Skin of body (tissue), 2 donors: Measurements from ENCODE around the gene EVA1B. TPM values are rescaled to one million over a fixed set of nuclear protein-coding genes. Genes with fewer than 3 reads are reported as not detected.

Experiments
- DNase-seq: peaks from one replicate; lab custom pipeline; 2025; lab: John Stamatoyannopoulos, UW
- total RNA-seq: library from RNA; depleted of rRNA; stranded (reverse); fragments of >200 nt; gene quantifications from one replicate; pipeline ENCODE4 v1.2.3, GENCODE V29; 2014

EVA1B gene
- total RNA-seq, 1 donor from 2014 or later = 26.4 TPM

GRCh38 chr1:36346741-36347370 is 23.4 kb upstream of the EVA1B start:
- DNase-seq = no peak

DNA sequence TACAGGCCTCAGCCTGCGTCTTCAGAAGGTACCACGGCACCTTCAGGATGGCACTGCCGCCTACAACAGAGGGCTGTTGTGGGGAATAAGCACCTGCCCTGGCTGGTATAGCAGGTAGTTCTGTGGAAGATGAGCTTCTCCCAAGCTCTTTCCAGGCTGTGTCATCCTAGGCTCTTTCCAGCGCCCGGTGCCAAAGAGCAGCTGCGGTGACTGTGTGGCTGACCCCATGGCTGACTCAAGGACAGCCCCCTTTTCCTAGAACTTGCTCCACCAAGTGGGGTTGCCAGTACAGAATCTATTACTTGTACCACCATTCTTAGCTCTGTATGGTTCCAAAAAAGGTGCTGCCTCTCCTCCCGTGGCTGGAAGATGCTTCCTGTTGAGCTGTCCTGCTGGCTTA is 21.9 kb upstream of the EVA1B start:
- no peak for DNase-seq

- no peak for DNase-seq
Measured at GRCh38 chr1:36344395-36344680, 20.9 kb upstream of the EVA1B start.

GRCh38 chr1:36343651-36344394 is 20.4 kb upstream of the EVA1B start:
- DNase-seq = no peak

DNA sequence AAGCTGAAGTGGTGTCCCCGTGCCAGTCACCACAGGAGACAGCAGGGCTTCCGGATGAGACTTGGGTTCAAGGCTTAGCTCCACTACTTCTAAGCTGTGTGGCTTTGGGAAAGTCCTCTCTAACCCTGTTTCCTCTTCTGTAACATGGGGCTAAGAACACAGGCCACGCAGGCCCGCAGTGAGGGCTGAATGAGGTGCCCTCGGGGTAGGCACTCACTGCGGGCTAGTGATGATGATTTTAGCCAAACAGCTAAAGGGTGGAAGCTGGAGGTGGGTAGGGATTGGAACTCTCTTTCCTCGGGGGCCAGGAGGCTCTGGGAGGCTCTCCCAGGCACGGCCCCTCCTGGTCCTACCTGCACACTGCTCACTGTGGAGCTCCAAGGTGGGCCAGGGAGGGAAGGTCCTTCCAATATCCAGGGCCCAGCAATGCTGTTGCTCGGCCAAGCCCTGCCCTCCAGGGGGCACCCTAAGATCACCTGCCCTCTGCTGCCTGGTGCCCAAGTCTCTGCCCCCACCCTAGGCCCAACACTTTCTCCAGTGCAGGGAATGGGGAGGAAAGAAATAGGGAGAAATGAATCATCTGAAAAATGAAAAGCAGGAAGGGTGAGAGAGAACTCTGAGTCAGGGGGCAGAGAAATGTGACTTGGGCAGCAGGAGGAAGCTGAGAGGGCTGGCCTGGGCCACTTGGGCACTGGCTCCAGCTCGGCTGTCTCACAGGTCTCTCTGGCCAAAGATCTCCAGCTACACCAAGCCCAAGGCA is 19.2 kb upstream of the EVA1B start:
- DNase-seq = no peak

DNA sequence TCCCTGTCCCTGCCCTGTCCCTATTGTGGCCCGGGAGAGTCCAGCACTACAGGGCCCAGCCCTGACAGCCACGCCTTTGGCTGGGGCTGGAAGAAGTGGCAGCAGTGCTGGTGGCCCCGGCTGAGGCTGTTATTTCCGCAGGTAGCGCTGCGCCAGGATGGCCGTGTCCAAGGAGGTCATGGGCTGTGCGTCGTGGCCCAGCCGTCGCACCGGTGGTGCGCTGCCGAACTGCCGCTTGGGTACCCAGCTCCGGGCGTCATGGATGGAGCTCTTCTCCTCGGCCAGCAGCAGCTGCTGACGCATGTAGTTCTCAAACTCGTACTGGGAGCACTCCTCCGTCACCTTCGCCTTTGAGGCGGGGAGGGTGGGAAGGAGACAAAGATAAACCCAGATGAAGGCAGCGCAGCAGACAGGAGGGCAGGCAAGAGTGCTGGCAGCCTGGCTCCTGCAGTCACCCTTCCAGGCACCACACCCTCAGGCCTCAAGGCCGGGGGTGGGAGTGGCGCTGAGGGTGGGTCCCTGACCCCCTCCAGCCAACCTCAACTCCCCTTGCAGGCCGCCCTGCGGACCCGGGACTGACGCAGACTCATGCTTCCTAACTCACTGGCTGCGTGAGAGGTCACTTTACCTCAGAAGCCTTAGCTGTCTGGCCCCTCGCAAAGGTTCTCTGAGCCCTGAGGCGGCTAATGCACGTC is 18.3 kb upstream of the EVA1B start:
- no peak for DNase-seq

- DNase-seq = no peak
Measured at GRCh38 chr1:36339615-36340014, 16.2 kb upstream of the EVA1B start.

DNA sequence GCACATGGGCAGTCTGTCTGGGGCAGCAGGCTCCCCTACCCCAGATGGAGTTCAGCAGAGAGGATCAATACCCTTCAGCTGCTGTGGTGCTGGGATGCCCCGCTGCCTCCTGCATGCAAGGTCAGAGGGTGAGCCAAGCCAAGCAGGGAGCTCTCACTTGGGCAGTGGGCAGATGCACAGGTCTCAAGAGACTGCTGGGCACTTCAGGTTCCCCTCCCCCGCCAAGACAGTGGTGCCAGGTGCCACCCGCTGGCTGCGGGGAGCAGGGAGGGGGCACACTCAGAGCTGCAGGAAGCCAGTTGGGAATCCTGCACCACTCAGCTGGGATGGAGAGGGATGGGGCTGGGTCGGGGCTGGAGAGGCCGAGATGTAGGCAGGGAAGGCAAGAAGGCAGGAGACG is 15.8 kb upstream of the EVA1B start:
- no peak for DNase-seq

GRCh38 chr1:36337830-36338229 is 14.4 kb upstream of the EVA1B start:
- no peak for DNase-seq

DNA sequence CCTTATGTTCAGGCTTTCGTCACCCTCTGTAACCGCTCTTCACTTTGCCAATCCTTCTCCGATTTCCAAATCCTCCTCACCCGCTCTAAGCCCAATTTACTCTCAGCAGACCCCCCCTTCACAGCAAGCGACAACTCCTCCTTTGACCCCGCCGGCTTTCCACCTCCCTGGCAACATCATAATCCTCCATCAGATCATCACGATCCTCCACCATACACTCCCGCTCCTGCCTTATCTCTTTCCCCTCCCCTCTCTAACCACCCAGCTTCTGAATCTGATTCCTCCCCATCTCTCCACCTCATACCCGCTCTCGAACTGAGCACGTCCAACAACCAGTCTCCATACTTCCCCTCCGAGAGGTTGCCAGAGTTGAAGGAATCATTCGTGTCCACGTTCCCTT is 7.5 kb upstream of the EVA1B start:
- DNase-seq = no peak

DNA sequence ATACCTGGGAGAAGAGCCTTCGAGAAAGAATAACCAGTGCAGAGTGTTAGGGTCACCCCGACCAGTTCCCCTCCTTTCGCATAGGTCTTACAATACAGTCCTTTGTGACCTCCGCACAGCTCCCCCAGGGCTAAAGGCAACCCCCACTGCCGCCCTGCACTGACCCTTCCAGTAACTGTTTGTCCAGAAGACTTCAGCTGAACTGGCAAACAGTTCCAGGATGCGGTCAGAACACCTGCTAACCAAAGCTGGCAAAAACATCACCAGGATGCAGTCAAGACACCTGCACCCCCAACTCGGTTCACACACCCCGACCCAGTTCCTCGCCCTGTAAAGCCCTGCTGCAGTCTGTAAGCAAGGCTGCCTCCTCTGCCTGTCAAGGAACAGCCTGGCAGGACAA is 6.4 kb upstream of the EVA1B start:
- no peak for DNase-seq

DNA sequence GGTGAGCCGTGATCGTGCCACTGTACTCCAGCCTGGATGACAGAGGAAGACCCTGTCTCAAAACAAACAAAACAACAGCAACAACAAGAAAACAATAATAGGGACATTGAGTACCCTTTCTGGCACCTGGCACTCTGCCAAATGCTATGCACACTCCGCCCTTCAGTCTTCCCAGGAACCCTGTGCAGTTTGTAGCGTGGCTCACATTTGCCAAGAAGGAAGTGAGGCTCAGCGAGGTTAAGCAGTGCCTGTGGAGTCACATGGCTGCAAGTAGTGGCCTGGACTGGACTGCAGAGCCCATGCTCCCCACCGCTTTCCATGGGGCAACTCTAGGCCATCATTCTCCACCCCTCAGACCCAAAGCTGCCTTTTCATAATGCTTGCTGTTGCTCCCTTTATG is 5.3 kb upstream of the EVA1B start:
- peak; percentile 30 for DNase-seq

DNA sequence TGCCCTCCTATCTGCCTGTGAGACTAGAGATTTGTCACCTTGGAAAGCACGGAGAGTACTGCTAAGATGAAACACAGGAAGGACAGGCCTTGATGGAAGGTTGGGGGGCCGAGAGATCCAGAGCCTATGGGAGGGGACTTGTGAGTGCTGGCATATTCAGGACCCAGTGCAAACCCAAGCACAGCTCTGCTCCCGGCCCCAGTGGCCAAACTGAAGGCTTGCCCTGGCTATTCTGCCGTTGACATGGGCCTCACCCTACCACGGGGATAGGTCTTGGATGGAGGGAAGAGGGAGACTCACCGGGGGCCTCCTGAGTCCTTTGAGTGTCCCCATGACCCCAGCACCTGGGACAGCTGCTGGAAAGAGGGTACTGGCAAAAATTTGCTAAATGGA is 4.6 kb upstream of the EVA1B start:
- no peak for DNase-seq

DNA sequence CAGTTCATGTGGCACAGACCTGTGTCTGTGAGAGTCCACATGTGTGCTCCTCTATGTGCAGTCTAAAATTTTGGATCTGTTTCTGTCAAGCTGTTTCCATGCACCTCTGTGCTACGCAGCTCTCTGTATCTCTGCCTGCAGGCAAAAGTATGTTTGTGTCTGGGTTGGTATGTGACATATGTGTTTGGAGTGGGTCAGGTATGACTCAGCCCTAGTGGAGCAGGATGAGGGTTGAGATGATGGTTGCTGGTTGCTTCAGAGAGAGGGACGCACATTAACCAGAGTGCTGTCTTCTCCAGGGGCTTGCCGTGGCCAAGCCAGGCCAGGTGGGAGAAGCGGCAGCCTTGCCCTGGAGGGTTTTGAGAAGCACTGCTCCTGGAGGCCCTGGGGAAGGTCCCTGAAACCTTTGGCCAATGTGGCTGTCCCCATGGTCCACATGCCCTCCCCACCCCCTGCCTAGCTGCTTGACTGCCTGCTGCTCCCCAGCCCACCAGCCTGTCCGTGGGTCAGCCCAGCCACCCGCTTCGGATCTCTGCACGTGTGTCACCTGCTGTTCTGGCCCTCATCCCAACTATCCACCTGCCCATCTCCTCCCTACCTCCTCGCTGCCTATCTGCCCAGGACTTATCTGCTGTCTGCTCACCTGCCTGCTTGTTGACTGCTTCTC is 4.1 kb upstream of the EVA1B start:
- no peak for DNase-seq

DNA sequence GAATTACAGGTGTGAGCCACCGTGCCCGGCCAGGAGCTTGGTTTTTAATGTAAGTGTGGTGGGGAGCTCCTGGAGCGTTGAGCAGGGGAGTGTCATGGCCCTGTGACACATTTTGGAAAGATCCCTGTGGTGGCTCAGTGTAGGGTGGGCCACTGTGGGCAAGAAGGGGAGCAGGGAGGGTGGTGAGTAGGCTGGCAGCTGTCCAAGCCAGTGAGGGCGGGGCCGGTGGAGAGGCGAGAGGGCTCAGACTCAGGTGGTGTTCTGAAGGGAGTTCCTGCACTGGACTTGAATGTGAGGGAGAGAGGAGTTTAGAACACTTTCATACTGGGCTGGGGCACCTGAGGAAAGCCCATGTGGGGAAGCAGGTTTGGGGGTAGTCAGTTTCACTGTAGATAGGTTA is 3.1 kb upstream of the EVA1B start:
- no peak for DNase-seq

- no peak for DNase-seq
Measured at GRCh38 chr1:36324353-36324703, 883 bp upstream of the EVA1B start.

GRCh38 chr1:36322786-36323635 is 434 bp downstream of the EVA1B start:
- peak; percentile 40 for DNase-seq

- no peak for DNase-seq
Measured at GRCh38 chr1:36322041-36322785, 1.2 kb downstream of the EVA1B start.

GRCh38 chr1:36321119-36321951 is 2.1 kb downstream of the EVA1B start:
- peak; percentile 95 for DNase-seq
